ENCODE results near the gene TRIOBP. TPM values are rescaled to one million over a fixed set of nuclear protein-coding genes. Genes with fewer than 3 reads are reported as not detected.

Gene TRIOBP
- total and polyA plus RNA-seq, 2 of the 13 experiments (the other 11 are each of a cell fraction or from before 2014, with no cell fraction given), result 6.1 to 15.4 TPM

DNA sequence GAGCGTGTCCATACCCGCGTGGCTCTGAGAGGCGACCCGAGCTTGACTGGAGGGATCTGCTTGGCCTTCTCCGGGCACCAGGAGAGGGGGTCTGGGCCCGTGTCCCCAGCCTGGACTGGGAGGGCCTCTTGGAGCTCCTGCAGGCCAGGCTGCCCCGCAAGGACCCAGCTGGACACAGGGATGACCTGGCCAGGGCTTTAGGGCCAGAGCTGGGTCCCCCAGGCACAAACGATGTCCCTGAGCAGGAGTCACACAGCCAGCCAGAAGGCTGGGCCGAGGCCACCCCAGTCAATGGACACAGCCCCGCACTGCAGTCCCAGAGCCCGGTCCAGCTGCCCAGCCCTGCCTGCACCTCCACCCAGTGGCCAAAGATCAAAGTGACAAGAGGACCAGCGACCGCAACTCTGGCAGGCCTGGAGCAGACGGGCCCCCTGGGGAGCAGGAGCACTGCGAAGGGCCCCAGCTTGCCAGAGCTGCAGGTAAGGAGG, 38.2 kb downstream of the TRIOBP start (continued):
- TF ChIP-seq, protein P1, sequence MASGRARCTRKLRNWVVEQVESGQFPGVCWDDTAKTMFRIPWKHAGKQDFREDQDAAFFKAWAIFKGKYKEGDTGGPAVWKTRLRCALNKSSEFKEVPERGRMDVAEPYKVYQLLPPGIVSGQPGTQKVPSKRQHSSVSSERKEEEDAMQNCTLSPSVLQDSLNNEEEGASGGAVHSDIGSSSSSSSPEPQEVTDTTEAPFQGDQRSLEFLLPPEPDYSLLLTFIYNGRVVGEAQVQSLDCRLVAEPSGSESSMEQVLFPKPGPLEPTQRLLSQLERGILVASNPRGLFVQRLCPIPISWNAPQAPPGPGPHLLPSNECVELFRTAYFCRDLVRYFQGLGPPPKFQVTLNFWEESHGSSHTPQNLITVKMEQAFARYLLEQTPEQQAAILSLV (CRISPR knock-in tag; IDR thresholded peaks at IDR 0.05; ENCODE audit: borderline replicate concordance), result no peak
- TF ChIP-seq ZZZ3 (CRISPR knock-in tag; IDR thresholded peaks at IDR 0.05; ENCODE audit: borderline replicate concordance) (no peak), BRD4 (CRISPR knock-in tag; IDR thresholded peaks at IDR 0.05) (0 out of 2 replicates have a peak, but pooled peaks have one; percentile 37), ZNF30 (CRISPR knock-in tag; IDR thresholded peaks at IDR 0.05) (no peak), ZNF883 (CRISPR knock-in tag; IDR thresholded peaks at IDR 0.05; ENCODE audit: not compliant biosample characterization) (peak; percentile 47), HOXA9 (CRISPR knock-in tag; IDR thresholded peaks at IDR 0.05; ENCODE audit: borderline replicate concordance) (no peak), DDIT3 (CRISPR knock-in tag; IDR thresholded peaks at IDR 0.05) (no peak), FOXK2 (IDR thresholded peaks at IDR 0.05) (no peak), KLF11 (CRISPR knock-in tag; IDR thresholded peaks at IDR 0.05) (no peak), ZNF121 (CRISPR knock-in tag; IDR thresholded peaks at IDR 0.05) (no peak), KMT2A (CRISPR knock-in tag; IDR thresholded peaks at IDR 0.05) (no peak), ZBTB25 (CRISPR knock-in tag; IDR thresholded peaks at IDR 0.05) (no peak), ZNF703 (CRISPR knock-in tag; IDR thresholded peaks at IDR 0.05; ENCODE audit: borderline replicate concordance) (no peak), ZNF589 (CRISPR knock-in tag; conservative IDR thresholded peaks at IDR 0.05) (no peak), GMEB2 (CRISPR knock-in tag; IDR thresholded peaks at IDR 0.05; ENCODE audit: low read depth) (no peak), ZFP1 (CRISPR knock-in tag; IDR thresholded peaks at IDR 0.05) (0 out of 2 replicates have a peak, but pooled peaks have one; percentile 55), TARDBP (CRISPR knock-in tag; IDR thresholded peaks at IDR 0.05) (peak; percentile 67; the same call in 1 of the 2 replicates), CAMTA2 (CRISPR knock-in tag; IDR thresholded peaks at IDR 0.05; ENCODE audit: borderline replicate concordance) (no peak), ADNP (CRISPR knock-in tag; IDR thresholded peaks at IDR 0.05) (no peak), PAWR (CRISPR knock-in tag; IDR thresholded peaks at IDR 0.05; ENCODE audit: borderline replicate concordance) (no peak)
- TF ChIP-seq, protein P2, sequence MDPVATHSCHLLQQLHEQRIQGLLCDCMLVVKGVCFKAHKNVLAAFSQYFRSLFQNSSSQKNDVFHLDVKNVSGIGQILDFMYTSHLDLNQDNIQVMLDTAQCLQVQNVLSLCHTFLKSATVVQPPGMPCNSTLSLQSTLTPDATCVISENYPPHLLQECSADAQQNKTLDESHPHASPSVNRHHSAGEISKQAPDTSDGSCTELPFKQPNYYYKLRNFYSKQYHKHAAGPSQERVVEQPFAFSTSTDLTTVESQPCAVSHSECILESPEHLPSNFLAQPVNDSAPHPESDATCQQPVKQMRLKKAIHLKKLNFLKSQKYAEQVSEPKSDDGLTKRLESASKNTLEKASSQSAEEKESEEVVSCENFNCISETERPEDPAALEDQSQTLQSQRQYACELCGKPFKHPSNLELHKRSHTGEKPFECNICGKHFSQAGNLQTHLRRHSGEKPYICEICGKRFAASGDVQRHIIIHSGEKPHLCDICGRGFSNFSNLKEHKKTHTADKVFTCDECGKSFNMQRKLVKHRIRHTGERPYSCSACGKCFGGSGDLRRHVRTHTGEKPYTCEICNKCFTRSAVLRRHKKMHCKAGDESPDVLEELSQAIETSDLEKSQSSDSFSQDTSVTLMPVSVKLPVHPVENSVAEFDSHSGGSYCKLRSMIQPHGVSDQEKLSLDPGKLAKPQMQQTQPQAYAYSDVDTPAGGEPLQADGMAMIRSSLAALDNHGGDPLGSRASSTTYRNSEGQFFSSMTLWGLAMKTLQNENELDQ (CRISPR knock-in tag; IDR thresholded peaks at IDR 0.05; ENCODE audit: borderline replicate concordance), result no peak
- TF ChIP-seq, protein P3, sequence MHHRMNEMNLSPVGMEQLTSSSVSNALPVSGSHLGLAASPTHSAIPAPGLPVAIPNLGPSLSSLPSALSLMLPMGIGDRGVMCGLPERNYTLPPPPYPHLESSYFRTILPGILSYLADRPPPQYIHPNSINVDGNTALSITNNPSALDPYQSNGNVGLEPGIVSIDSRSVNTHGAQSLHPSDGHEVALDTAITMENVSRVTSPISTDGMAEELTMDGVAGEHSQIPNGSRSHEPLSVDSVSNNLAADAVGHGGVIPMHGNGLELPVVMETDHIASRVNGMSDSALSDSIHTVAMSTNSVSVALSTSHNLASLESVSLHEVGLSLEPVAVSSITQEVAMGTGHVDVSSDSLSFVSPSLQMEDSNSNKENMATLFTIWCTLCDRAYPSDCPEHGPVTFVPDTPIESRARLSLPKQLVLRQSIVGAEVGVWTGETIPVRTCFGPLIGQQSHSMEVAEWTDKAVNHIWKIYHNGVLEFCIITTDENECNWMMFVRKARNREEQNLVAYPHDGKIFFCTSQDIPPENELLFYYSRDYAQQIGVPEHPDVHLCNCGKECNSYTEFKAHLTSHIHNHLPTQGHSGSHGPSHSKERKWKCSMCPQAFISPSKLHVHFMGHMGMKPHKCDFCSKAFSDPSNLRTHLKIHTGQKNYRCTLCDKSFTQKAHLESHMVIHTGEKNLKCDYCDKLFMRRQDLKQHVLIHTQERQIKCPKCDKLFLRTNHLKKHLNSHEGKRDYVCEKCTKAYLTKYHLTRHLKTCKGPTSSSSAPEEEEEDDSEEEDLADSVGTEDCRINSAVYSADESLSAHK (CRISPR knock-in tag; IDR thresholded peaks at IDR 0.05; ENCODE audit: borderline replicate concordance), result no peak
